ENCODE data around the gene MYOD1. TPM values are rescaled to one million over a fixed set of nuclear protein-coding genes. Genes with fewer than 3 reads are reported as not detected.

Gene MYOD1
- total and polyA plus RNA-seq, 2 of the 13 experiments (the other 11 are each of a cell fraction or from before 2014, with no cell fraction given): not detected

DNA sequence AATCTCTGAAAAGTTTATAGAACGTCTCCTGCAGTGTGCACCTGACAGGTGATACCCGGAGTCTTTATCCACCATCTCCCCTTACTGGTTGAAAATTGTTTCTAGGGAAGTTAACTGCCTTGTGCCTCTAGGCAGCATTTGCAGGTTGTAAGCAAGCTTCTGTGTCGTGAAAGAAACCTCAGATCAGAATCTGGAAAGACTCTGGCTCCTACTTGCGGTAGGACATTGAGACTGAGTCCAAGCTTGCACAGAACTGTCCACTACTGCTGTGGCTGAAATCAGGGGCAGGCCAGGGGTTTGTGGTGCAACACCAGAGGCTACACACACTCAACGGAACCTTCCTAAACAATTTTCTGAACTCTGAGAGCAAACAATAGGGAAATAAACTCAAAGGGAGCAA is 34.8 kb upstream of the MYOD1 start:
- H2AFZ ChIP-seq (ENCODE audit: low read length): no peak overlapping the region
- H4K20me1 ChIP-seq (ENCODE audit: insufficient read depth, low read length): no peaks in the 10 kb centered on the region
- no peaks in the 10 kb centered on the region for H3K9me3 ChIP-seq (ENCODE audit: low read length)
- H3K27ac ChIP-seq (ENCODE audit: extremely low read length, insufficient read depth, low read length): no peak overlapping the region
- 18% methylated on average over 5 of the region's 5 CpGs for WGBS (ENCODE audit: low lambda C conversion rate)
- H3K27me3 ChIP-seq (ENCODE audit: control insufficient read depth in 1 of 2, insufficient read depth in 2 of 2, low read length in 2 of 2): peaks cover 1 to 48% of the 10 kb centered on the region in 2 experiments; a peak in 3 of 5 replicates
- no peak overlapping the region for H3K9ac ChIP-seq (ENCODE audit: insufficient read depth, low read depth, low read length)
- intact Hi-C loops (cut with micrococcal nuclease; ENCODE audit: unreplicated experiment) (no loop called here), in situ Hi-C loops (cut with HindIII; ENCODE audit: extremely low pct_ligation_motif_present, low pct_unique_long_range_greater_than_20kb) (no loop called here)
- BruUV-seq (replicated peaks): no TSS peak
- peaks cover 10% of the 10 kb centered on the region; the same call in 1 of the 2 replicates for H3K4me1 ChIP-seq (ENCODE audit: insufficient read depth, low read length)
- ATAC-seq (no peak), DNase-seq (ENCODE audit: low spot score) (no peak), FAIRE-seq (no peak)
- H3K36me3 ChIP-seq (replicated peaks in 1 of 2; ENCODE audit: control insufficient read depth in 1 of 2, insufficient read depth in 2 of 2, low read length in 2 of 2): no peaks in the 10 kb centered on the region
- H3K79me2 ChIP-seq (ENCODE audit: insufficient read depth, low read length): no peaks in the 10 kb centered on the region
- no peak for TF ChIP-seq KDM2A (CRISPR knock-in tag; IDR thresholded peaks at IDR 0.05; ENCODE audit: borderline replicate concordance, low read depth)
- TF ChIP-seq, protein P1, sequence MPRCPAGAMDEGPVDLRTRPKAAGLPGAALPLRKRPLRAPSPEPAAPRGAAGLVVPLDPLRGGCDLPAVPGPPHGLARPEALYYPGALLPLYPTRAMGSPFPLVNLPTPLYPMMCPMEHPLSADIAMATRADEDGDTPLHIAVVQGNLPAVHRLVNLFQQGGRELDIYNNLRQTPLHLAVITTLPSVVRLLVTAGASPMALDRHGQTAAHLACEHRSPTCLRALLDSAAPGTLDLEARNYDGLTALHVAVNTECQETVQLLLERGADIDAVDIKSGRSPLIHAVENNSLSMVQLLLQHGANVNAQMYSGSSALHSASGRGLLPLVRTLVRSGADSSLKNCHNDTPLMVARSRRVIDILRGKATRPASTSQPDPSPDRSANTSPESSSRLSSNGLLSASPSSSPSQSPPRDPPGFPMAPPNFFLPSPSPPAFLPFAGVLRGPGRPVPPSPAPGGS (CRISPR knock-in tag; IDR thresholded peaks at IDR 0.05): no peak
- no peak for TF ChIP-seq NFKBIZ (CRISPR knock-in tag; IDR thresholded peaks at IDR 0.05)
- TF ChIP-seq HMGA1 (CRISPR knock-in tag; conservative IDR thresholded peaks at IDR 0.05): no peak
- TF ChIP-seq GZF1 (CRISPR knock-in tag; IDR thresholded peaks at IDR 0.05): no peak
- TF ChIP-seq ZBTB38 (CRISPR knock-in tag; IDR thresholded peaks at IDR 0.05): no peak
- TF ChIP-seq SAFB2 (CRISPR knock-in tag; IDR thresholded peaks at IDR 0.05; ENCODE audit: borderline replicate concordance, low read depth): no peak
- ChIA-PET POLR2A (no interaction called here), CTCF (ENCODE audit: low intra/inter-chr PET ratio, low total read pairs) (no interaction called here)
- H3K4me3 ChIP-seq (replicated peaks in 1 of 3; ENCODE audit: insufficient read depth in 1 of 3, low read depth in 2 of 3, low read length in 3 of 3): no peak overlapping the region
- no peak overlapping the region for H3K4me2 ChIP-seq (ENCODE audit: low read depth, low read length)
